Gastroesophageal sphincter (tissue), 4 donors: Measurements from ENCODE around the gene VENTX. TPM values are rescaled to one million over a fixed set of nuclear protein-coding genes. Genes with fewer than 3 reads are reported as not detected.

ENCODE experiments used
- ATAC-seq: fragments of 150-250 bp; one replicate; pipeline ENCODE4 v1.9.1; 2016; ENCODE audit warnings: mild to moderate bottlenecking, moderate library complexity
- H3K27ac ChIP-seq, 4 donors: fragments of 200-600 bp; sonication (generic) in 3 of 4; 1 replicate in 3 of 4; 2 replicates in 1 of 4; pipeline ENCODE4 v1.5.1; 2016 to 2019
- H3K27me3 ChIP-seq: fragments of 200-600 bp; sonication (generic); one replicate; pipeline ENCODE4 v1.5.1; 2019
- H3K36me3 ChIP-seq, 2 donors: fragments of 200-600 bp; sonication (generic); one replicate each; pipeline ENCODE4 v1.5.1; 2019; ENCODE audit warnings: control low read depth in 1 of 2
- H3K4me1 ChIP-seq, 3 donors: fragments of 200-600 bp; sonication (generic); 1 replicate in 2 of 3; 2 replicates in 1 of 3; pipeline ENCODE4 v1.5.1; 2016 to 2019; ENCODE audit warnings: control low read depth in 2 of 3
- H3K4me3 ChIP-seq, 2 donors: fragments of 200-600 bp; sonication (generic); one replicate each; pipeline ENCODE4 v1.5.1; 2019; ENCODE audit warnings: mild to moderate bottlenecking in 1 of 2, moderate library complexity in 1 of 2
- H3K9me3 ChIP-seq, 3 donors: fragments of 200-600 bp; sonication (generic); one replicate each; pipeline ENCODE4 v1.5.1; 2017 to 2019; ENCODE audit warnings: control low read depth in 2 of 3
- CTCF ChIP-seq, 4 experiments: fragments of 200-600 bp in 2 of 4; fragments of 450-650 bp in 2 of 4; sonication (generic) in 1 of 4; IDR thresholded peaks; one replicate each; pipeline ENCODE4 v1.5.1; 2017 to 2019; ENCODE audit warnings: antibody characterized with exemption in 4 of 4, mild to moderate bottlenecking in 2 of 4, moderate library complexity in 2 of 4
- EP300 ChIP-seq: sonication (generic); formaldehyde crosslinking; IDR thresholded peaks from one replicate; pipeline ENCODE4 v1.6.1; 2017; ENCODE audit warnings: antibody characterized with exemption, mild to moderate bottlenecking
- POLR2A ChIP-seq, 2 donors: fragments of 450-650 bp; IDR thresholded peaks; one replicate each; pipeline ENCODE4 v1.6.1; 2017; ENCODE audit warnings: antibody characterized with exemption in 2 of 2, mild to moderate bottlenecking in 2 of 2, moderate library complexity in 1 of 2
- POLR2AphosphoS5 ChIP-seq: sonication (generic); formaldehyde crosslinking; IDR thresholded peaks from one replicate; pipeline ENCODE4 v1.6.1; 2017; ENCODE audit warnings: antibody characterized with exemption
- WGBS, 2 donors: methylation state at CpG; one replicate each; pipeline ENCODE4 v1.1.5; 2018; ENCODE audit warnings: low coverage in 1 of 2; 5-methylcytosine and 5-hydroxymethylcytosine counted together
- total RNA-seq, 4 donors: library from RNA; depleted of rRNA; stranded (reverse); fragments of >200 nt; gene quantifications; one replicate each; pipeline ENCODE4 v1.1.0, GENCODE V29; 2016

Gene VENTX
- total RNA-seq, 4 donors from 2014 or later: 0.66 to 2.3 (median 1.4) TPM

GRCh38 chr10:133237241-133237587, 441 bp upstream of the VENTX start:
- H3K4me3 ChIP-seq: peak overlapping the region in 1 of 2 donors; percentile 40
- WGBS, 2 donors: no CpG with 5 or more reads among the region's 32 CpGs

GRCh38 chr10:133238466-133238804, 780 bp downstream of the VENTX start:
- no peak for ATAC-seq
- TF ChIP-seq POLR2AphosphoS5 (no peak), CTCF (IDR thresholded peaks at IDR 0.05) (no peak), POLR2A (IDR thresholded peaks at IDR 0.05) (no peak)
- no peak overlapping the region for H3K27ac ChIP-seq
- H3K36me3 ChIP-seq: no peaks in the 10 kb centered on the region
- peaks cover 0 to 35% (median 7%) of the 10 kb centered on the region in 3 donors for H3K4me1 ChIP-seq
- peaks cover 98% of the 10 kb centered on the region for H3K27me3 ChIP-seq
- no peak overlapping the region for H3K4me3 ChIP-seq
- H3K9me3 ChIP-seq: no peaks in the 10 kb centered on the region
- 50% methylated on average over 2 of the region's 15 CpGs; no CpG with 5 or more reads in 1 of the 2 donors for WGBS, 2 donors

More at GRCh38 chr10:133237241-133237587, 441 bp upstream of the VENTX start:
- TF ChIP-seq EP300: no peak
- TF ChIP-seq POLR2A (IDR thresholded peaks at IDR 0.05): no peak
- no peak for TF ChIP-seq CTCF (IDR thresholded peaks at IDR 0.05)
- TF ChIP-seq POLR2AphosphoS5: no peak
- Histone ChIP-seq H3K36me3 (no peaks in the 10 kb centered on the region), H3K27me3 (peaks cover 98% of the 10 kb centered on the region), H3K4me1 (peaks cover 0 to 35% (median 7%) of the 10 kb centered on the region in 3 donors), H3K27ac (no peak overlapping the region), H3K9me3 (no peaks in the 10 kb centered on the region)
- no peak for ATAC-seq

- Histone ChIP-seq H3K9me3 (no peaks in the 10 kb centered on the region), H3K27ac (no peak overlapping the region), H3K36me3 (no peaks in the 10 kb centered on the region), H3K4me1 (peaks cover 0 to 35% (median 7%) of the 10 kb centered on the region in 3 donors), H3K4me3 (no peak overlapping the region), H3K27me3 (peaks cover 100% of the 10 kb centered on the region)
- TF ChIP-seq POLR2AphosphoS5 (no peak), EP300 (no peak), CTCF (IDR thresholded peaks at IDR 0.05) (no peak), POLR2A (IDR thresholded peaks at IDR 0.05) (no peak)
- WGBS, 2 donors: 60 to 74% methylated on average over 1 to 4 of the region's 15 CpGs
- ATAC-seq: no peak
These were observed 2.3 kb downstream of the VENTX start for GRCh38 chr10:133239990-133240389.

- H3K9me3 ChIP-seq: no peaks in the 10 kb centered on the region
- WGBS, 2 donors: 45 to 84% methylated on average over 9 of the region's 25 CpGs
- peaks cover 0 to 20% (median 3%) of the 10 kb centered on the region in 3 donors for H3K4me1 ChIP-seq
- no peak for ATAC-seq
- H3K36me3 ChIP-seq: no peaks in the 10 kb centered on the region
- no peak overlapping the region for H3K27ac ChIP-seq
- no peak for TF ChIP-seq CTCF (IDR thresholded peaks at IDR 0.05)
- no peak for TF ChIP-seq EP300
- TF ChIP-seq POLR2AphosphoS5: no peak
- no peak for TF ChIP-seq POLR2A (IDR thresholded peaks at IDR 0.05)
- H3K4me3 ChIP-seq: peak overlapping the region in 1 of 2 donors; percentile 12
- peaks cover 100% of the 10 kb centered on the region for H3K27me3 ChIP-seq
These were observed 4.0 kb downstream of the VENTX start for GRCh38 chr10:133241501-133242205.

GRCh38 chr10:133242611-133243356, 5.1 kb downstream of the VENTX start:
- Histone ChIP-seq H3K9me3 (no peaks in the 10 kb centered on the region), H3K36me3 (no peaks in the 10 kb centered on the region), H3K27ac (no peak overlapping the region), H3K4me1 (peaks cover 0 to 8% (median 0%) of the 10 kb centered on the region in 3 donors), H3K27me3 (peaks cover 100% of the 10 kb centered on the region), H3K4me3 (no peak overlapping the region)
- WGBS, 2 donors: 59 to 67% methylated on average over 5 to 9 of the region's 27 CpGs
- TF ChIP-seq POLR2A (IDR thresholded peaks at IDR 0.05): no peak
- ATAC-seq: no peak
